ENCODE data around the gene HK1. TPM values are rescaled to one million over a fixed set of nuclear protein-coding genes. Genes with fewer than 3 reads are reported as not detected.

The HK1 gene
- total RNA-seq, 1 donor from 2014 or later: 95.0 TPM

DNA sequence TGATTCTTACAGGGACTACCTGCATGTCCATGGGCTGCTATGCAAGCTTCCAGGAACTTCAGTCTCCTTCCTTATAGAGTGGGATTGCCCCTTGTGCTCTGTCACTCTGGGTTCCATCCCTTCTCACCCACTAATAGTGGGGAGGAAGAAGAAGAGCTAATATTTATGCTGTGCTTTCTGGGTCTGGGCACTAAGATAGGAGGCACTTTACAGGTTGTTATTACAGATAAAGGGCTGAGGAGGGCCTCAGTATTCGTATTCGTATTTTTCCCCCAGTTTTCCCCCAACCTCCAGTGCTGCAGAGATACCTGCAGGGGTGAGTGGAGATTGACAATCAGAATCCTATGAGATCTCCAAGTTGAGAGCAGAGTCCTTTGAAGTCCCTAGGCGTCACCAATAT, 14.2 kb downstream of the HK1 start:
- no peak overlapping the region for H2AFZ ChIP-seq (ENCODE audit: low read depth, low read length)
- H3K27me3 Mint-ChIP-seq (ENCODE audit: low read depth, unreplicated experiment): peaks cover 42% of the 10 kb centered on the region

DNA sequence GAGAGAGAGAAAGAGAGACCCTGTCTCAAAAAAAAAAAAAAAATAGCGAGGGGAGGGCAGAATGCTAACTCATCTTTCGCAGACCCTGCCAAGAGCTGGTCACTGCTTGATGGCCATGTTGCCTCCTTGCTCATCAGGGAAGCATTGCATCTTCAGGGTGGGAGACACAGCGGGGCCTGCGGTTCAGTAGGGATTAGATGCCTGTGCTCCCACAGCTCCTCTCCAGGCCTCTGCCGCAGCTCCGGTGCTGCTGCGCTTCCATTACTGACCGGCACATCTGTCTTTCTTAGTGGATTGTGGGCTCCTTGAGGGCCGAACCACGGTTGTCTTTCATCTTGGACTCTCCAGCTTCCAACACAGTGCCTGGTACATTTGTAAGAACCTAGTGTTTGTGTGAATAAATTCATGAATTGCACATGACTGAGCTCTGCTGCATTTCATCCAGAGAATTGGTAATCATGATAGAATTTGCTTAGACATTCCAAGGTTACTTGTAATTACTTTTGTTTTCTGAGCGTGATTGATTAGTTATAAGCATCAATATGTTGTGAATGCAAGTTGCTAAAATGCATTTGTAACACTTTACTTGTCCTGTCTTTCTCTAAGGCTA, 16.8 kb downstream of the HK1 start:
- H3K79me2 ChIP-seq (ENCODE audit: insufficient read depth, low read length): no peaks in the 10 kb centered on the region
- H4K20me1 ChIP-seq (ENCODE audit: insufficient read depth, low read length): no peaks in the 10 kb centered on the region
- TF ChIP-seq, protein P1, sequence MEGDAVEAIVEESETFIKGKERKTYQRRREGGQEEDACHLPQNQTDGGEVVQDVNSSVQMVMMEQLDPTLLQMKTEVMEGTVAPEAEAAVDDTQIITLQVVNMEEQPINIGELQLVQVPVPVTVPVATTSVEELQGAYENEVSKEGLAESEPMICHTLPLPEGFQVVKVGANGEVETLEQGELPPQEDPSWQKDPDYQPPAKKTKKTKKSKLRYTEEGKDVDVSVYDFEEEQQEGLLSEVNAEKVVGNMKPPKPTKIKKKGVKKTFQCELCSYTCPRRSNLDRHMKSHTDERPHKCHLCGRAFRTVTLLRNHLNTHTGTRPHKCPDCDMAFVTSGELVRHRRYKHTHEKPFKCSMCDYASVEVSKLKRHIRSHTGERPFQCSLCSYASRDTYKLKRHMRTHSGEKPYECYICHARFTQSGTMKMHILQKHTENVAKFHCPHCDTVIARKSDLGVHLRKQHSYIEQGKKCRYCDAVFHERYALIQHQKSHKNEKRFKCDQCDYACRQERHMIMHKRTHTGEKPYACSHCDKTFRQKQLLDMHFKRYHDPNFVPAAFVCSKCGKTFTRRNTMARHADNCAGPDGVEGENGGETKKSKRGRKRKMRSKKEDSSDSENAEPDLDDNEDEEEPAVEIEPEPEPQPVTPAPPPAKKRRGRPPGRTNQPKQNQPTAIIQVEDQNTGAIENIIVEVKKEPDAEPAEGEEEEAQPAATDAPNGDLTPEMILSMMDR (IDR thresholded peaks at IDR 0.05; ENCODE audit: insufficient read depth, low read depth, low read length): no peak
- no peak for TF ChIP-seq EZH2 (IDR thresholded peaks at IDR 0.05; ENCODE audit: insufficient read depth, low read length)
- H3K36me3 Mint-ChIP-seq (ENCODE audit: low read depth, unreplicated experiment): no peaks in the 10 kb centered on the region
- no peak overlapping the region for H3K27ac ChIP-seq (ENCODE audit: low read depth, low read length)
- H2AFZ ChIP-seq (ENCODE audit: low read depth, low read length): no peak overlapping the region
- H3K27me3 ChIP-seq (ENCODE audit: insufficient read depth, low read length): peaks cover 7% of the 10 kb centered on the region
- H3K4me3 Mint-ChIP-seq (ENCODE audit: unreplicated experiment): no peak overlapping the region
- no peaks in the 10 kb centered on the region for H3K9me3 ChIP-seq (ENCODE audit: insufficient read depth, low read depth, low read length)
- no peaks in the 10 kb centered on the region for H3K36me3 ChIP-seq (ENCODE audit: insufficient read depth, low read length)
- no peaks in the 10 kb centered on the region for H3K9me3 Mint-ChIP-seq (ENCODE audit: unreplicated experiment)
- DNase-seq (ENCODE audit: low read depth): peak; percentile 14
- H3K4me1 Mint-ChIP-seq (ENCODE audit: low read depth, unreplicated experiment): no peaks in the 10 kb centered on the region
- no peak overlapping the region for H3K9ac ChIP-seq (ENCODE audit: low read length)
- no peak overlapping the region for H3K27ac Mint-ChIP-seq (ENCODE audit: unreplicated experiment)
- H3K4me1 ChIP-seq (ENCODE audit: insufficient read depth, low read length): no peaks in the 10 kb centered on the region
- H3K27me3 Mint-ChIP-seq (ENCODE audit: low read depth, unreplicated experiment): peaks cover 36% of the 10 kb centered on the region
- no peak for FAIRE-seq
- no peak overlapping the region for H3K4me3 ChIP-seq (ENCODE audit: insufficient read depth, low read depth, low read length)
- no peak overlapping the region for H3K4me2 ChIP-seq (ENCODE audit: low read length)

More for the DNA sequence above, 14.2 kb downstream of the HK1 start:
- Mint-ChIP-seq H3K9me3 (ENCODE audit: unreplicated experiment) (no peaks in the 10 kb centered on the region), H3K4me3 (ENCODE audit: unreplicated experiment) (no peak overlapping the region), H3K36me3 (ENCODE audit: low read depth, unreplicated experiment) (no peaks in the 10 kb centered on the region), H3K27ac (ENCODE audit: unreplicated experiment) (no peak overlapping the region), H3K4me1 (ENCODE audit: low read depth, unreplicated experiment) (no peaks in the 10 kb centered on the region)
- Histone ChIP-seq H3K9me3 (ENCODE audit: insufficient read depth, low read depth, low read length) (no peaks in the 10 kb centered on the region), H3K4me2 (ENCODE audit: low read length) (no peak overlapping the region), H3K4me1 (ENCODE audit: insufficient read depth, low read length) (no peaks in the 10 kb centered on the region), H3K4me3 (ENCODE audit: insufficient read depth, low read depth, low read length) (no peak overlapping the region), H3K27me3 (ENCODE audit: insufficient read depth, low read length) (peaks cover 7% of the 10 kb centered on the region), H3K9ac (ENCODE audit: low read length) (no peak overlapping the region), H3K36me3 (ENCODE audit: insufficient read depth, low read length) (no peaks in the 10 kb centered on the region), H3K27ac (ENCODE audit: low read depth, low read length) (no peak overlapping the region), H4K20me1 (ENCODE audit: insufficient read depth, low read length) (no peaks in the 10 kb centered on the region), H3K79me2 (ENCODE audit: insufficient read depth, low read length) (no peaks in the 10 kb centered on the region)
- TF ChIP-seq, protein P1 (IDR thresholded peaks at IDR 0.05; ENCODE audit: insufficient read depth, low read depth, low read length): no peak
- no peak for TF ChIP-seq EZH2 (IDR thresholded peaks at IDR 0.05; ENCODE audit: insufficient read depth, low read length)
- DNase-seq (ENCODE audit: low read depth): no peak
- FAIRE-seq: no peak

DNA sequence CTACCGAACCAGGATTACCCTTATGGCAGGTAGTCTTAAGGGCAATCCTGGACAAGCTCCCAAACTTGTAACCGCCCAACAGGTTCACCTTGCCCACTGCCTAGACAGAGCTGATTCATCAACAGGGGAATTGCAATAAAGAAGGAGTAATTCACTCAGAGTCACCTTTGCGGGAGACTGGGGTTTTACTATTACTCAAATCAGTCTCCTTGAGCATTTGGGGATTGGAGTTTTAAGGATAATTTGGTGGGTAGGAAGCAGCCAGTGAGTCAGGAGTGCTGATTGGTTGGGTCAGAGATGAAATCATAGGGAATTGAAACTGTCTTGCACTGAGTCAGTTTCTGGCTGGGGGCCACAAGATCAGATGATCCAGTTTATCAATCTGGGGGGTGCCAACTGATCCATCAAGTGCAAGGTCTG, 25.3 kb downstream of the HK1 start:
- Mint-ChIP-seq H3K9me3 (ENCODE audit: unreplicated experiment) (peaks cover 4% of the 10 kb centered on the region), H3K27ac (ENCODE audit: unreplicated experiment) (no peak overlapping the region), H3K4me3 (ENCODE audit: unreplicated experiment) (no peak overlapping the region), H3K27me3 (ENCODE audit: low read depth, unreplicated experiment) (no peaks in the 10 kb centered on the region), H3K36me3 (ENCODE audit: low read depth, unreplicated experiment) (no peaks in the 10 kb centered on the region), H3K4me1 (ENCODE audit: low read depth, unreplicated experiment) (no peaks in the 10 kb centered on the region)
- Histone ChIP-seq H3K27ac (ENCODE audit: low read depth, low read length) (no peak overlapping the region), H3K4me3 (ENCODE audit: insufficient read depth, low read depth, low read length) (no peak overlapping the region), H3K79me2 (ENCODE audit: insufficient read depth, low read length) (no peaks in the 10 kb centered on the region), H2AFZ (ENCODE audit: low read depth, low read length) (no peak overlapping the region), H3K36me3 (ENCODE audit: insufficient read depth, low read length) (no peaks in the 10 kb centered on the region), H3K9ac (ENCODE audit: low read length) (no peak overlapping the region), H3K4me1 (ENCODE audit: insufficient read depth, low read length) (no peaks in the 10 kb centered on the region), H3K9me3 (ENCODE audit: insufficient read depth, low read depth, low read length) (no peaks in the 10 kb centered on the region), H3K27me3 (ENCODE audit: insufficient read depth, low read length) (no peaks in the 10 kb centered on the region), H3K4me2 (ENCODE audit: low read length) (no peak overlapping the region), H4K20me1 (ENCODE audit: insufficient read depth, low read length) (no peaks in the 10 kb centered on the region)
- TF ChIP-seq, protein P1 (IDR thresholded peaks at IDR 0.05; ENCODE audit: insufficient read depth, low read depth, low read length): no peak
- no peak for TF ChIP-seq EZH2 (IDR thresholded peaks at IDR 0.05; ENCODE audit: insufficient read depth, low read length)
- FAIRE-seq: no peak
- peak; percentile 23 for DNase-seq (ENCODE audit: low read depth)

All from astrocyte (in vitro differentiated cells and primary cell).